GM12891 (cell line): Measurements from ENCODE around the gene FBLN2.

Source experiments
- PAX5 ChIP-seq: IDR thresholded peaks from 2 replicates; pipeline ENCODE4 v1.6.1; 2011; ENCODE audit warnings: low read length, moderate library complexity, mild to moderate bottlenecking; ENCODE audit not compliant: insufficient read depth, severe bottlenecking
- POLR2A ChIP-seq: IDR thresholded peaks from 2 replicates; pipeline ENCODE4 v1.6.1; 2011; ENCODE audit warnings: low read depth, low read length, control low read depth
- POLR2AphosphoS5 ChIP-seq: IDR thresholded peaks from 2 replicates; pipeline ENCODE4 v1.6.1; 2011; ENCODE audit warnings: low read depth, low read length, control low read depth
- TAF1 ChIP-seq: IDR thresholded peaks from 2 replicates; pipeline ENCODE4 v1.6.1; 2011; ENCODE audit warnings: low read depth, low read length, control low read depth

DNA sequence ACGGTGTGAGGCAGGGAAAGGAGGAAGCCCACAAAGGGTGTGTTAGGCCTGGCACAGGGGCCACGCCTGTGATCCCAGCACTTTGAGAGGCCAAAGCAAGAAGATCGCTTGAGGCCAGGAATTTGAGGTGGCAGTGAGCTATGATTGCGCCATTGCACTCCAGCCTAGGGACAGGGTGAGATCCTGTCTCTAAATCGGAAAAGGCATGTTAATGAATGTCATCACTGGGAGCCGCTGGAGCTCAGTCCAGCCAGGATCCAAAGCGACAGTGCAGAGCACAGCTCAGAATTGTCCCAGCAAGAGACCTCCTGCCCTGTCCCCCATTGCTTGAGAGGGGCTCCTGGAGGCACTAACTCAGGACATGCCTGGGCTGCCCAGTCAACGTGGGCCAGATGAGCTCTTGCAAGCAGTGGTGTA lies 15.0 kb upstream of the FBLN2 start:
- TF ChIP-seq POLR2AphosphoS5 = no peak
- no peak for TF ChIP-seq TAF1
- TF ChIP-seq POLR2A = no peak
- TF ChIP-seq PAX5 = no peak
